DMS53 (cell line): ENCODE data around the gene FZD2.

Experiments
- DNase-seq: peaks from one replicate; lab custom pipeline; 2025; lab: John Stamatoyannopoulos, UW

The FZD2 gene

DNA sequence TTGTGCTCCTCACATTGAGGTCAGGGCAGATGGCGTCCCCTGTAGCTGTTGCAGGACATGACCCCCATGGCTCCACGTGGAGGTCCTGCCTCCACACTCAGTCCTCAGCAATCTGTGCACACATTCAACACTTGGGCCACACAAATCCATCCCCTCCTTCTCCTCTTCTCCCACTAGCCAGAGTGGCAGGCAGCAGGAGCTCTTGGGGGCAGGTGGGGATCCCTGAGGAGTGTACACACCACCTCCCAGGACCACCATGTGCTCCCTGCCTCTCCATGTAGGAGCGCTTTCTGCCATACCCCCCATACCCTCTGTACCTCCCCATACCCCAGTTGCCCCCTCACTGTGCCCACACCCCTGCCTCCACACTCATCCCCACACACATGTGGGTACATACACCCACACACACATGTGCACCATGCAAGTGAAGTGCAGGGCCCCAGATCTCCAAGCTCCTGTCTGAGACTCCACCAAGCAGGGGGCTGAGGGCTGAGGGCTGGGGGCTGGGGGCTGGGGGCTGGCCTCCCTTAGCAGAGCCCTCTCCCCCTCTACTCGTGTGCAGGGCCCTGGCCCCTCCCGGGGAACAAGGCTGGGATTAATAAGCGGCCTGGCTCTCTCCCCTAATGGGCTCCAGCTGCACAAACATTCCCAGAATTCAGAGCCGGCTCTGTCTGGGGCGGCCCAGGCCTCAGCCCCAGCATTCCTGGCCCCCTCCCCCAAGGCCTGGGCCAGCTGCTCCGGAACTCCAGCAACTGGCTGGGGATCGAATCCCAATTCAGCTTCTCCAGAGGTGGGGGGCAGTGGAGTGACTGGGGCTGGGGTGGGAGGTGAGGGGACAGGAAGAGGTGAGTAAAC, 50.8 kb downstream of the FZD2 start:
- DNase-seq, result peak; percentile 84

DNA sequence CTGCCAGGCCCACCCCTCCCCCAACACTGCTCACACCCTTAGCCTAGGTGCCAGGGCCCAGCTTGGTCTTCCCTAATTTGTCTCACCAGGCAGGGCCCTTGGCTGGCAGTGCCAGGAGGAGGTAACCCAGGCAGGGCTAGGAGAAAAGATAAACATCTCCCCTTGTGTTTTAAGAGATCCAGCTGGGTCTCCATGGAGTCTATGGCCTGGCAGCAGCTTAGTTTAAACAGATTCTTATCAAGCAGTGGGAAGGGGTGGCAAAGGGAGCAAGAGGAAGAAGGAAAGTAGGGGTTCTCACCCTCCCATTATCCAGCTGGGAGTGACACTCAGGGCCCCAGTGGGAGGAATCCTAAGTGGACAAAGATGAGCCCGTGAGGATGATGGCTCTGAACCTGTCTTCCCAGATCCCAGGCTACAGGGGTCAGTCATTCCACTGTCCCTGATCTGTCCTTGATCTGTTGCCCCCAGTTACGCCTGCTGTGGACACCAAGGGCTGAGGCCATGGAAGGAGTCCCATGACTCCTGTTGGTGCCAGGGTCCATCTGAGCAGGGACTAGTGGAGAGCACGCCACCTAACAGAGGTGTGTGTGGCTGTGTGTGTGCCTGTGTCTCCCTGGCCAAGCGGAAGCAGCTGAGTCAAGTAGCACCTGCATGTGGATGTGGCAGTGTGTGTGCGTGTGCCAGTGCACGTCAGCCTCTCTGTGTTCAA, 51.6 kb downstream of the FZD2 start:
- DNase-seq, result peak; percentile 92

DNA sequence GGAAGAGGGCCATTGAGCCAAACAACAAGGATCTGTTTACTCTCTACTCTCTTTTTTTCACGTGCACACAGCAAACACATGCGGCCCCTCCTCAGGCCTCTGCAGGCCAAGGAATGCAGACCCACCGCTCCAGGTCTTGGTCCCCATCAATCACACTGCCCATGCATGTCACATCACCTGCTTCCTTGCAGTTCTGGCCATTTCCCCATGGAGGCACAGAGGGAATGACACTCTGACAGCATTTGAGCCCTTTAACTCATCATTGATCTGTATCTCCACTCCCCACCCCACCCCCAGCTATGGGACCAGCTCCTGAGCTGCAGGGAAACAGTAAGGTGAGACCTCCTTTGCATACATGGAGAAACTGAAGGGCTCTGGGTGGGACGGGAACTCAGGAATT, 53.0 kb downstream of the FZD2 start:
- no peak for DNase-seq
